B cell (primary cell): ENCODE results near the gene ITSN2. TPM values are rescaled to one million over a fixed set of nuclear protein-coding genes. Genes with fewer than 3 reads are reported as not detected.

Experiments
- ATAC-seq: fragments of 200-7000 bp; cut with Tn5 transposase; one replicate; pipeline ENCODE4 v1.10.0; 2021; ENCODE audit warnings: low read depth, mild to moderate bottlenecking, moderate number of reproducible peaks, moderate library complexity
- CTCF ChIA-PET: fragments of 350-600 bp; sonication (Branson Sonifier 250); formaldehyde crosslinking; loops from one replicate; lab custom pipeline; 2021; ENCODE audit warnings: antibody characterized with exemption, inconsistent platforms; lab: Charles Lee
- POLR2A ChIA-PET: fragments of 350-600 bp; sonication (Branson Sonifier 250); formaldehyde crosslinking; loops from one replicate; lab custom pipeline; 2021; ENCODE audit warnings: antibody characterized with exemption; lab: Charles Lee
- DNase-seq: peaks from one replicate; pipeline ENCODE4 v3.0.0; 2013
- H2AFZ ChIP-seq: 2 replicates; pipeline ENCODE4 v1.6.1; 2012; ENCODE audit warnings: mild to moderate bottlenecking, low read depth, low read length; ENCODE audit not compliant: insufficient read depth, poor library complexity, severe bottlenecking
- H3K27ac ChIP-seq, 2 donors: 1 replicate in 1 of 2; 2 replicates in 1 of 2; pipeline ENCODE4 v1.5.1; 2012 to 2013; ENCODE audit warnings: low read length in 2 of 2, mild to moderate bottlenecking in 2 of 2, moderate library complexity in 1 of 2
- H3K27me3 ChIP-seq, 4 experiments: fragments of 200-600 bp in 1 of 4; sonication (generic) in 1 of 4; replicated peaks in 1 of 4; 1 replicate in 2 of 4; 2 replicates in 2 of 4; pipeline versions ENCODE4 v1.6.1 to v1.7.0; 2013 to 2016; ENCODE audit warnings: low read length in 3 of 4, mild to moderate bottlenecking in 2 of 4, mixed read lengths in 1 of 4, moderate library complexity in 1 of 4; ENCODE audit not compliant: insufficient read depth in 4 of 4, control insufficient read depth in 3 of 4; ENCODE audit errors: control extremely low read depth in 1 of 4
- H3K36me3 ChIP-seq, 2 experiments: replicated peaks in 1 of 2; 1 replicate in 1 of 2; 2 replicates in 1 of 2; pipeline versions ENCODE4 v1.6.1 to v1.7.1; 2013; ENCODE audit warnings: low read length in 1 of 2; ENCODE audit not compliant: insufficient read depth in 2 of 2, control insufficient read depth in 1 of 2; ENCODE audit errors: control extremely low read depth in 1 of 2, extremely low read depth in 1 of 2
- H3K4me1 ChIP-seq, 2 donors: fragments of 200-600 bp in 1 of 2; sonication (generic) in 1 of 2; 1 replicate in 1 of 2; 2 replicates in 1 of 2; pipeline versions ENCODE4 v1.5.1 to v1.6.1; 2013 to 2017; ENCODE audit warnings: low read length in 2 of 2; ENCODE audit not compliant: control insufficient read depth in 2 of 2, insufficient read depth in 2 of 2
- H3K4me2 ChIP-seq: replicated peaks from 2 replicates; pipeline ENCODE3; 2012; ENCODE audit warnings: mild to moderate bottlenecking, low read depth, low read length; ENCODE audit not compliant: poor library complexity, severe bottlenecking
- H3K4me3 ChIP-seq, 5 experiments: fragments of 200-600 bp in 1 of 5; sonication (generic) in 1 of 5; 1 replicate in 3 of 5; 2 replicates in 2 of 5; pipeline versions ENCODE4 v1.5.1 to v1.7.0; 2011 to 2016; ENCODE audit warnings: low read length in 4 of 5, mild to moderate bottlenecking in 4 of 5, low read depth in 2 of 5, control low read depth in 1 of 5, moderate library complexity in 1 of 5; ENCODE audit not compliant: insufficient read depth in 1 of 5; ENCODE audit errors: control extremely low read depth in 1 of 5, extremely low read depth in 1 of 5
- H3K79me2 ChIP-seq: fragments of 200-600 bp; sonication (generic); one replicate; pipeline ENCODE4 v1.6.0; 2016; ENCODE audit warnings: low read length; ENCODE audit not compliant: control insufficient read depth, insufficient read depth
- H3K9ac ChIP-seq: fragments of 200-600 bp; sonication (generic); 2 replicates; pipeline ENCODE4 v1.6.1; 2017; ENCODE audit warnings: mild to moderate bottlenecking, low read length, moderate library complexity
- H3K9me3 ChIP-seq, 3 donors: one replicate each; pipeline versions ENCODE4 v1.6.1 to v1.7.1; 2013; ENCODE audit warnings: low read length in 2 of 3; ENCODE audit not compliant: control insufficient read depth in 2 of 3, insufficient read depth in 1 of 3; ENCODE audit errors: control extremely low read depth in 1 of 3
- H4K20me1 ChIP-seq: 2 replicates; pipeline ENCODE4 v1.6.0; 2012; ENCODE audit warnings: mild to moderate bottlenecking, low read length; ENCODE audit not compliant: insufficient read depth, control insufficient read depth, poor library complexity, severe bottlenecking
- H3K27ac Mint-ChIP-seq: one replicate; pipeline ENCODE4 v1.8.0; 2021; ENCODE audit warnings: mixed read lengths
- H3K27me3 Mint-ChIP-seq: one replicate; pipeline ENCODE4 v1.8.0; 2021; ENCODE audit warnings: mixed read lengths
- H3K4me1 Mint-ChIP-seq: one replicate; pipeline ENCODE4 v1.8.0; 2021; ENCODE audit warnings: mixed read lengths
- H3K4me3 Mint-ChIP-seq: one replicate; pipeline ENCODE4 v1.8.0; 2021; ENCODE audit warnings: mixed read lengths
- H3K9me3 Mint-ChIP-seq: one replicate; pipeline ENCODE4 v1.8.0; 2022; ENCODE audit warnings: mixed read lengths; ENCODE audit not compliant: insufficient read depth
- CTCF ChIP-seq: fragments of 200-600 bp; IDR thresholded peaks from one replicate; pipeline ENCODE4 v1.8.0; 2022; ENCODE audit warnings: antibody characterized with exemption, mild to moderate bottlenecking
- EZH2 ChIP-seq: IDR thresholded peaks from 2 replicates; pipeline ENCODE4 v1.6.1; 2012; ENCODE audit warnings: borderline replicate concordance, low read depth, mild to moderate bottlenecking, moderate library complexity, low read length; ENCODE audit not compliant: insufficient read depth, poor library complexity, severe bottlenecking
- WGBS: methylation state at CpG from one replicate; pipeline ENCODE4 v1.1.5; 2013; ENCODE audit warnings: missing lambda C conversion rate; ENCODE audit not compliant: insufficient coverage; 5-methylcytosine and 5-hydroxymethylcytosine counted together
- intact Hi-C: fragments of 100-400 bp; cut with micrococcal nuclease; formaldehyde crosslinking; loops from one replicate; pipeline ENCODE4 v1.10.0; 2022
- polyA plus RNA-seq: library from polyadenylated mRNA; depleted of rRNA; stranded (reverse); fragments of >200 nt; gene quantifications from 2 replicates; pipeline ENCODE4 v1.2.3, GENCODE V29; 2012
- total RNA-seq, 2 donors: library from RNA; stranded (reverse); fragments of 120-200 nt in 1 of 2; gene quantifications; 1 replicate in 1 of 2; 2 replicates in 1 of 2; pipeline versions ENCODE4 v1.2.3 to v1.2.4, GENCODE V29; 2013 to 2022

Gene ITSN2
- total and polyA plus RNA-seq, 2 donors (not counting 1 experiment from before 2014, with no cell fraction given), result 107 to 200 TPM

DNA sequence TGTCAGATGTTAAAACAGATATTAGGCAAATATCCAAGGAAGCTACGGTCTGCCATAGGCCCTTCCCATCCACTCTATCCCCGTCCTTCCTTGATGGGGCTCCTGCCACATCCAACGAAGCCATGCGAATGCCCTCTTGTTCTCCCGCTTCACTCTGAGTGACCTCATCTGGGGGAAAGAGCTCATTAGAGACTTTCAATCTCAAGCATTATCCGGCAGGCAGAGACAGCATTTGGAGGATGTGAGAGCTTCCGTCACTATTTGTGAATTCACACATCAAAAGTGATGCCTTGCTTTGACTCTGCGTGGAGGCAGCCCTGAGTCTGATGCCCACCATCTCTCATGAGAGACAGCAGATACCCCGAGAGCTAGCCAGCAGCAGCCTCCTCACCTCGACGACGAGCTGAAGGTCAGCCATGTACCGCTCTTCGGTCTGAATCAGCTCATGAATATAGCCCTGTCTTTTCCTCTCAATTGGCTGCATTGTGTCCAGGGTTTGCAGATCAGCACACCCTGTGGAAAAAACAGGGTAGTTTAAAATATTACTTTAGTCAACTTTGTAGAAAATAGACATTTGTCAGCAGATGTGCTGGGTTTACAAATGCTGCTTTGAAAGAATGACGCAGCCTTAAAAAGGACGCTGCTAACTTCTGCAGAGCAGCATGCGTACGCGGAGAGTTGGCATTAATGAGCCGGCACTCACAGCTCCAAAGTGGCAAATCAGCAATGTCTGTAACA lies 139.6 kb downstream of the ITSN2 start:
- H2AFZ ChIP-seq, result no peak overlapping the region
- Mint-ChIP-seq H3K27ac (no peak overlapping the region), H3K4me3 (no peak overlapping the region), H3K27me3 (no peaks in the 10 kb centered on the region), H3K4me1 (peaks cover 4% of the 10 kb centered on the region), H3K9me3 (no peaks in the 10 kb centered on the region)
- no peaks in the 10 kb centered on the region for H3K79me2 ChIP-seq
- TF ChIP-seq CTCF (no peak), EZH2 (no peak)
- POLR2A ChIA-PET, result no interaction called here
- H3K27ac ChIP-seq, result no peak overlapping the region
- no peaks in the 10 kb centered on the region for H3K4me1 ChIP-seq
- no peak overlapping the region for H3K9ac ChIP-seq
- 98% methylated on average over 18 of the region's 20 CpGs for WGBS
- no peaks in the 10 kb centered on the region for H3K9me3 ChIP-seq
- H4K20me1 ChIP-seq, result no peaks in the 10 kb centered on the region
- CTCF ChIA-PET, result interaction anchor here (0.5 kb wide), 1 partner anchor 416 kb away, joined by 4 read pairs; no protein-coding TSS in a partner anchor
- H3K36me3 ChIP-seq, result peaks cover 4 to 64% of the 10 kb centered on the region in 2 experiments
- ATAC-seq, result no peak
- no peak overlapping the region for H3K4me3 ChIP-seq
- H3K27me3 ChIP-seq, result no peaks in the 10 kb centered on the region
- H3K4me2 ChIP-seq, result no peak overlapping the region
- DNase-seq, result no peak
- intact Hi-C loops, result no loop called here

GRCh38 chr2:24214880-24215279 lies 145.5 kb downstream of the ITSN2 start:
- Histone ChIP-seq H3K9ac (no peak overlapping the region), H3K4me3 (no peak overlapping the region), H4K20me1 (no peaks in the 10 kb centered on the region), H2AFZ (no peak overlapping the region), H3K36me3 (peaks cover 1 to 88% of the 10 kb centered on the region in 2 experiments), H3K9me3 (no peaks in the 10 kb centered on the region), H3K27me3 (no peaks in the 10 kb centered on the region), H3K4me1 (no peaks in the 10 kb centered on the region), H3K4me2 (no peak overlapping the region), H3K27ac (no peak overlapping the region), H3K79me2 (no peaks in the 10 kb centered on the region)
- TF ChIP-seq EZH2 (no peak), CTCF (no peak)
- 80% methylated on average over 3 of the region's 3 CpGs for WGBS
- DNase-seq, result peak; percentile 58
- Mint-ChIP-seq H3K27ac (peak overlapping the region; percentile 11), H3K27me3 (no peaks in the 10 kb centered on the region), H3K4me1 (peaks cover 11% of the 10 kb centered on the region), H3K9me3 (no peaks in the 10 kb centered on the region), H3K4me3 (no peak overlapping the region)
- peak; percentile 67 for ATAC-seq
- ChIA-PET POLR2A (no interaction called here), CTCF (interaction anchor here (0.5 to 1.6 kb wide), 4 partner anchors 52 to 390 kb away, joined by 3 to 5 read pairs (median 3); no protein-coding TSS in a partner anchor)
- intact Hi-C loops, result no loop called here
